Endothelial cell (in vitro differentiated cells): Measurements from ENCODE around the gene GNGT1. TPM values are rescaled to one million over a fixed set of nuclear protein-coding genes. Genes with fewer than 3 reads are reported as not detected.

Experiments used
- DNase-seq: peaks from one replicate; pipeline ENCODE4 v3.0.0; 2021; ENCODE audit warnings: low spot score
- H3K27ac Mint-ChIP-seq: one replicate; pipeline ENCODE4 v1.8.0; 2021; ENCODE audit warnings: mixed read lengths, inconsistent platforms; ENCODE audit not compliant: unreplicated experiment
- H3K27me3 Mint-ChIP-seq: one replicate; pipeline ENCODE4 v1.8.0; 2021; ENCODE audit warnings: mild to moderate bottlenecking, moderate library complexity, mixed read lengths, inconsistent platforms; ENCODE audit not compliant: unreplicated experiment
- H3K36me3 Mint-ChIP-seq: one replicate; pipeline ENCODE4 v1.8.0; 2021; ENCODE audit warnings: mild to moderate bottlenecking, low read depth, mixed read lengths, inconsistent platforms; ENCODE audit not compliant: unreplicated experiment
- H3K4me1 Mint-ChIP-seq: one replicate; pipeline ENCODE4 v1.8.0; 2021; ENCODE audit warnings: mild to moderate bottlenecking, mixed read lengths, inconsistent platforms; ENCODE audit not compliant: unreplicated experiment
- H3K4me3 Mint-ChIP-seq: one replicate; pipeline ENCODE4 v1.8.0; 2021; ENCODE audit warnings: mild to moderate bottlenecking, mixed read lengths, inconsistent platforms; ENCODE audit not compliant: unreplicated experiment
- H3K9me3 Mint-ChIP-seq: one replicate; pipeline ENCODE4 v1.8.0; 2021; ENCODE audit warnings: mixed read lengths, inconsistent platforms; ENCODE audit not compliant: unreplicated experiment
- CTCF ChIP-seq: fragments of 200-600 bp; sonication (generic); IDR thresholded peaks from one replicate; pipeline ENCODE4 v1.5.0; 2021; ENCODE audit warnings: antibody characterized with exemption; ENCODE audit not compliant: unreplicated experiment
- total RNA-seq: library from RNA; stranded (reverse); fragmentation: NEBNext Ultra II Directional; extraction: Animal tissue kit (Norgen Biotek cat#: 25700); gene quantifications from one replicate; pipeline ENCODE4 v1.2.1, GENCODE V29; 2021; ENCODE audit not compliant: unreplicated experiment

GNGT1 gene
- total RNA-seq, 1 donor from 2014 or later, result not detected

- no peaks in the 10 kb centered on the region for H3K9me3 Mint-ChIP-seq
- H3K4me1 Mint-ChIP-seq, result peaks cover 29% of the 10 kb centered on the region
- no peak for TF ChIP-seq CTCF
- H3K27ac Mint-ChIP-seq, result peak within 1 kb of the TSS; percentile 99
- H3K4me3 Mint-ChIP-seq, result peak within 1 kb of the TSS; percentile 96
- peaks cover 30% of the 10 kb centered on the region for H3K36me3 Mint-ChIP-seq
- peaks cover 7% of the 10 kb centered on the region for H3K27me3 Mint-ChIP-seq
- DNase-seq, result peak; percentile 72
Observed at GRCh38 chr7:93921607-93922566, 15.5 kb downstream of the GNGT1 start, which contains the start of gene GNG11. GNG11 (plus strand) TSS chr7:93921735; CDS start chr7:93922138, 403 bp downstream.

- Mint-ChIP-seq H3K4me3 (peak overlapping the region; percentile 96), H3K27me3 (peaks cover 7% of the 10 kb centered on the region), H3K36me3 (peaks cover 43% of the 10 kb centered on the region)
Observed at GRCh38 chr7:93923296-93923695, 16.9 kb downstream of the GNGT1 start.

GRCh38 chr7:93923942-93924341 is 17.6 kb downstream of the GNGT1 start:
- peak overlapping the region; percentile 96 for H3K4me3 Mint-ChIP-seq

More at GRCh38 chr7:93923296-93923695, 16.9 kb downstream of the GNGT1 start:
- no peaks in the 10 kb centered on the region for H3K9me3 Mint-ChIP-seq
- H3K27ac Mint-ChIP-seq, result peak overlapping the region; percentile 99
- DNase-seq, result no peak
- H3K4me1 Mint-ChIP-seq, result peaks cover 36% of the 10 kb centered on the region
- TF ChIP-seq CTCF, result no peak

GRCh38 chr7:93926800-93927199 is 20.4 kb downstream of the GNGT1 start:
- peaks cover 6% of the 10 kb centered on the region for H3K27me3 Mint-ChIP-seq
- H3K4me3 Mint-ChIP-seq, result peak overlapping the region; percentile 57
- no peak for TF ChIP-seq CTCF
- no peak overlapping the region for H3K27ac Mint-ChIP-seq
- no peak for DNase-seq
- H3K4me1 Mint-ChIP-seq, result peaks cover 32% of the 10 kb centered on the region
- peaks cover 43% of the 10 kb centered on the region for H3K36me3 Mint-ChIP-seq
- no peaks in the 10 kb centered on the region for H3K9me3 Mint-ChIP-seq

More at GRCh38 chr7:93923942-93924341, 17.6 kb downstream of the GNGT1 start:
- Mint-ChIP-seq H3K27ac (peak overlapping the region; percentile 99), H3K27me3 (peaks cover 7% of the 10 kb centered on the region), H3K9me3 (no peaks in the 10 kb centered on the region), H3K4me1 (peaks cover 36% of the 10 kb centered on the region), H3K36me3 (peaks cover 43% of the 10 kb centered on the region)
- TF ChIP-seq CTCF, result no peak
- DNase-seq, result no peak

- peak overlapping the region; percentile 57 for H3K4me3 Mint-ChIP-seq
- no peak overlapping the region for H3K27ac Mint-ChIP-seq
- H3K36me3 Mint-ChIP-seq, result peaks cover 43% of the 10 kb centered on the region
- TF ChIP-seq CTCF, result no peak
- DNase-seq, result no peak
- H3K27me3 Mint-ChIP-seq, result peaks cover 6% of the 10 kb centered on the region
- H3K9me3 Mint-ChIP-seq, result no peaks in the 10 kb centered on the region
- peaks cover 32% of the 10 kb centered on the region for H3K4me1 Mint-ChIP-seq
Observed at GRCh38 chr7:93927585-93927984, 21.2 kb downstream of the GNGT1 start.
